Endothelial cell (in vitro differentiated cells): Measurements from ENCODE around the gene CDIP1. TPM values are rescaled to one million over a fixed set of nuclear protein-coding genes. Genes with fewer than 3 reads are reported as not detected.
"Not testable (repeated sequence)": the region's sequence is repeated elsewhere in the genome, so short reads cannot be mapped to it uniquely, and the experiment has no call there.

Experiments
- DNase-seq: peaks from one replicate; pipeline ENCODE4 v3.0.0; 2021; ENCODE audit warnings: low spot score
- H3K27ac Mint-ChIP-seq: one replicate; pipeline ENCODE4 v1.8.0; 2021; ENCODE audit warnings: mixed read lengths, inconsistent platforms; ENCODE audit not compliant: unreplicated experiment
- H3K27me3 Mint-ChIP-seq: one replicate; pipeline ENCODE4 v1.8.0; 2021; ENCODE audit warnings: mild to moderate bottlenecking, moderate library complexity, mixed read lengths, inconsistent platforms; ENCODE audit not compliant: unreplicated experiment
- H3K36me3 Mint-ChIP-seq: one replicate; pipeline ENCODE4 v1.8.0; 2021; ENCODE audit warnings: mild to moderate bottlenecking, low read depth, mixed read lengths, inconsistent platforms; ENCODE audit not compliant: unreplicated experiment
- H3K4me1 Mint-ChIP-seq: one replicate; pipeline ENCODE4 v1.8.0; 2021; ENCODE audit warnings: mild to moderate bottlenecking, mixed read lengths, inconsistent platforms; ENCODE audit not compliant: unreplicated experiment
- H3K4me3 Mint-ChIP-seq: one replicate; pipeline ENCODE4 v1.8.0; 2021; ENCODE audit warnings: mild to moderate bottlenecking, mixed read lengths, inconsistent platforms; ENCODE audit not compliant: unreplicated experiment
- H3K9me3 Mint-ChIP-seq: one replicate; pipeline ENCODE4 v1.8.0; 2021; ENCODE audit warnings: mixed read lengths, inconsistent platforms; ENCODE audit not compliant: unreplicated experiment
- total RNA-seq: library from RNA; stranded (reverse); fragmentation: NEBNext Ultra II Directional; extraction: Animal tissue kit (Norgen Biotek cat#: 25700); gene quantifications from one replicate; pipeline ENCODE4 v1.2.1, GENCODE V29; 2021; ENCODE audit not compliant: unreplicated experiment
- TF ChIP-seq, protein P1 (sequence below): fragments of 200-600 bp; sonication (generic); IDR thresholded peaks from one replicate; pipeline ENCODE4 v1.5.0; 2021; ENCODE audit warnings: antibody characterized with exemption; ENCODE audit not compliant: unreplicated experiment

CDIP1 gene
- total RNA-seq, 1 donor from 2014 or later, result 25.6 TPM

GRCh38 chr16:4576008-4576407 lies 37.4 kb upstream of the CDIP1 start:
- H3K4me3 Mint-ChIP-seq, result no peak overlapping the region
- TF ChIP-seq, protein P1, sequence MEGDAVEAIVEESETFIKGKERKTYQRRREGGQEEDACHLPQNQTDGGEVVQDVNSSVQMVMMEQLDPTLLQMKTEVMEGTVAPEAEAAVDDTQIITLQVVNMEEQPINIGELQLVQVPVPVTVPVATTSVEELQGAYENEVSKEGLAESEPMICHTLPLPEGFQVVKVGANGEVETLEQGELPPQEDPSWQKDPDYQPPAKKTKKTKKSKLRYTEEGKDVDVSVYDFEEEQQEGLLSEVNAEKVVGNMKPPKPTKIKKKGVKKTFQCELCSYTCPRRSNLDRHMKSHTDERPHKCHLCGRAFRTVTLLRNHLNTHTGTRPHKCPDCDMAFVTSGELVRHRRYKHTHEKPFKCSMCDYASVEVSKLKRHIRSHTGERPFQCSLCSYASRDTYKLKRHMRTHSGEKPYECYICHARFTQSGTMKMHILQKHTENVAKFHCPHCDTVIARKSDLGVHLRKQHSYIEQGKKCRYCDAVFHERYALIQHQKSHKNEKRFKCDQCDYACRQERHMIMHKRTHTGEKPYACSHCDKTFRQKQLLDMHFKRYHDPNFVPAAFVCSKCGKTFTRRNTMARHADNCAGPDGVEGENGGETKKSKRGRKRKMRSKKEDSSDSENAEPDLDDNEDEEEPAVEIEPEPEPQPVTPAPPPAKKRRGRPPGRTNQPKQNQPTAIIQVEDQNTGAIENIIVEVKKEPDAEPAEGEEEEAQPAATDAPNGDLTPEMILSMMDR, result no peak
- H3K4me1 Mint-ChIP-seq, result no peaks in the 10 kb centered on the region
- no peaks in the 10 kb centered on the region for H3K9me3 Mint-ChIP-seq
- no peak overlapping the region for H3K27ac Mint-ChIP-seq
- H3K27me3 Mint-ChIP-seq, result peaks cover 2% of the 10 kb centered on the region
- DNase-seq, result no peak
- H3K36me3 Mint-ChIP-seq, result no peaks in the 10 kb centered on the region

GRCh38 chr16:4574919-4575705 lies 36.5 kb upstream of the CDIP1 start:
- Mint-ChIP-seq H3K9me3 (no peaks in the 10 kb centered on the region), H3K27ac (no peak overlapping the region), H3K27me3 (peaks cover 2% of the 10 kb centered on the region), H3K4me1 (no peaks in the 10 kb centered on the region), H3K36me3 (no peaks in the 10 kb centered on the region), H3K4me3 (no peak overlapping the region)
- TF ChIP-seq, protein P1, result no peak
- peak; percentile 12 for DNase-seq

DNA sequence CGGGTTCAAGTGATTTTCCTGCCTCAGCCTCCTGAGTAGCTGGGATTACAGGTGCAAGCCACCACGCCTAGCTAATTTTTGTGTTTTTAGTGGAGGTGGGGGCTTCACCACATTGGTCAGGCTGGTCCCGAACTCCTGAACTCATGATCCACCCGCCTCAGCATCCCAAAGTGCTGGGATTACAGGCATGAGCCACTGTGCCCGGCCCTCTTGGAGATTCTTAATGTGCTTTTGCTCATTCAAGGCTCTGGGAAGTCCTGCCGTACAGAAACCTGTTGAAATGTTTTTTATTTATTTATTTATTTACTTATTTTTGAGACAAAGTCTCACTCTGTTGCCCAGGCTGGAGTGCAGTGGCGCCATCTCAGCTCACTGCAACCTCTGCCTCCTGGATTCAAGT lies 35.4 kb upstream of the CDIP1 start:
- H3K4me1 Mint-ChIP-seq, H3K4me3 Mint-ChIP-seq, H3K9me3 Mint-ChIP-seq, H3K27me3 Mint-ChIP-seq, H3K36me3 Mint-ChIP-seq, H3K27ac Mint-ChIP-seq, DNase-seq: not testable (repeated sequence)

DNA sequence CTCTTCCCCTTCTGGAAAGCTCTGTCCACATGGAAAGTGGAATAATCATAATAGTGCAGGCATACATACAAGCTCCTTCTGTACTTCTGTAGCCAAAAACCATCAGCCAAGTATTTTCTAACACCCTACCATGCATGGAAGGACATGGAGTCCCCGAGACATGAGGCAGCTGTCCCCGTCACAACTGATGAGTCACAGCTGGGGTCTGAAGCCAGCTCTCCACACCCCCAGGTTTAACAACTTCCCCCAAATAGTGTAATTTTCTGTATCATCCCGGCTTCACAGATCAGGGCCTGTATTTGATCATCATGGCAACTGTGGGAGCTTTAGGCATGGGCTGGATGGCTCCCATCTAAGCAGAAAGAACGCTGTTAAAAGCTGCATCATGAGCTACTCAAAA lies 34.1 kb upstream of the CDIP1 start:
- H3K36me3 Mint-ChIP-seq, result no peaks in the 10 kb centered on the region
- H3K27ac Mint-ChIP-seq, result peak overlapping the region; percentile 31
- DNase-seq, result no peak
- peaks cover 2% of the 10 kb centered on the region for H3K27me3 Mint-ChIP-seq
- H3K4me1 Mint-ChIP-seq, result no peaks in the 10 kb centered on the region
- no peaks in the 10 kb centered on the region for H3K9me3 Mint-ChIP-seq
- H3K4me3 Mint-ChIP-seq, result no peak overlapping the region
- TF ChIP-seq, protein P1, result no peak

DNA sequence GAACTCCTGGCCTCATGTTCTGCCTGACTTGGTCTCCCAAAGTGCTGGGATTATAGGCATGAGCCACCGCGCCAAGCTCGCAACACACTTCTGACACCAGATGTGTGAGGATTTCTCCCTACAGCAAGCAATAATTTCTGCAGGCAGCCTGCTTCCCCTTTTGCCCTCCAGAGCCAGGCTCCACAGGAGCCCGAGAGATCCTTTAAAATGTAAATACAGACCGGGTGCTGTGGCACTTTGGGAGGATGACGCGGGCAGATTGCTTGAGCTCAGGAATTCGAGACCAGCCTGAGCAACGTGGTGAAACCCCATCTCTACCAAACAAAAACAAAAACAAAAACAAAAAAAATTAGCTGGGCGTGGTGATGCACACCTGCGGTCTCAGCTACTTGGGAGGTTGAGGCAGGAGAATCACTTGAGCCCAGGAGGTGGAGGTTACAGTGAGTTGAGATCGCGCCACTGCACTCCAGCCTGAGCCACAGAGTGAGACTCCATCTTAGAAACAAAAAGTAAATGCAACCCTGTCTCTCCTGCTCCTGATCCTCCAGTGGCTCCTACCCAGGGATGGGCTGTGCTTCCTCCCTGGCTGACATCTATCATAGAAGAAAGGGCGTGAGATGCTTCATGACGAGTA lies 32.2 kb upstream of the CDIP1 start:
- H3K4me3 Mint-ChIP-seq, result no peak overlapping the region
- peaks cover 2% of the 10 kb centered on the region for H3K27me3 Mint-ChIP-seq

More for the DNA sequence above, 32.2 kb upstream of the CDIP1 start:
- no peaks in the 10 kb centered on the region for H3K9me3 Mint-ChIP-seq
- H3K27ac Mint-ChIP-seq, result no peak overlapping the region
- DNase-seq, result no peak
- H3K36me3 Mint-ChIP-seq, result no peaks in the 10 kb centered on the region
- TF ChIP-seq, protein P1, result no peak
- no peaks in the 10 kb centered on the region for H3K4me1 Mint-ChIP-seq
